ENCODE measurements around the gene CABLES1. TPM values are rescaled to one million over a fixed set of nuclear protein-coding genes. Genes with fewer than 3 reads are reported as not detected.

CABLES1 gene
- polyA plus RNA-seq, 1 of the 3 experiments (the other 2 are of a cell fraction), result 2.2 TPM

- DNase-seq, result no peak
- Histone ChIP-seq H3K9ac (no peak overlapping the region), H2AFZ (ENCODE audit: low read depth) (no peak overlapping the region), H3K9me2 (no peaks in the 10 kb centered on the region), H3K4me2 (no peak overlapping the region), H3K4me1 (ENCODE audit: control insufficient read depth in 1 of 2, insufficient read depth in 2 of 2, low read depth in 1 of 2, low read length in 1 of 2) (no peaks in the 10 kb centered on the region; a peak in 1 of 4 replicates), H3K27me3 (ENCODE audit: insufficient read depth) (no peaks in the 10 kb centered on the region), H3K27ac (ENCODE audit: low read depth in 2 of 2, low read length in 1 of 2) (no peak overlapping the region), H3F3A (replicated peaks; ENCODE audit: insufficient read depth) (no peaks in the 10 kb centered on the region), H3K4me3 (ENCODE audit: low read depth in 2 of 2, low read length in 1 of 2) (no peak overlapping the region), H3K36me3 (replicated peaks in 1 of 2; ENCODE audit: control insufficient read depth in 1 of 2, insufficient read depth in 2 of 2, low read length in 1 of 2) (peaks cover 0 to 8% of the 10 kb centered on the region in 2 experiments), H3K79me2 (ENCODE audit: insufficient read depth) (no peaks in the 10 kb centered on the region), H3K9me3 (no peaks in the 10 kb centered on the region), H4K20me1 (ENCODE audit: insufficient read depth) (no peaks in the 10 kb centered on the region)
- ChIA-PET CTCF (no interaction called here), POLR2A (no interaction called here)
- TF ChIP-seq USF2 (IDR thresholded peaks at IDR 0.05; ENCODE audit: borderline replicate concordance, low read depth, low read length) (no peak), GATA2 (CRISPR knock-in tag; IDR thresholded peaks at IDR 0.05) (no peak), RAD21 (IDR thresholded peaks at IDR 0.05; ENCODE audit: low read length) (no peak), RXRA (IDR thresholded peaks at IDR 0.05; ENCODE audit: borderline replicate concordance, low read depth) (no peak), JUND (IDR thresholded peaks at IDR 0.05) (no peak), YY1 (IDR thresholded peaks at IDR 0.05; ENCODE audit: low read depth) (no peak), PBX3 (IDR thresholded peaks at IDR 0.05) (no peak), POLR2AphosphoS5 (IDR thresholded peaks at IDR 0.05; ENCODE audit: low read depth, low read length) (no peak)
- 92% methylated on average over 7 of the region's 7 CpGs for whole genome bisulfite sequencing (ENCODE audit: low lambda C conversion rate)
Measured at GRCh38 chr18:23209796-23210195, 74.5 kb downstream of the CABLES1 start.

GRCh38 chr18:23210526-23210925, 75.2 kb downstream of the CABLES1 start:
- Histone ChIP-seq H3K9me3 (no peaks in the 10 kb centered on the region), H3K4me2 (no peak overlapping the region), H3K4me3 (ENCODE audit: low read depth in 2 of 2, low read length in 1 of 2) (no peak overlapping the region), H3K27me3 (ENCODE audit: insufficient read depth) (no peaks in the 10 kb centered on the region), H3F3A (replicated peaks; ENCODE audit: insufficient read depth) (no peaks in the 10 kb centered on the region), H4K20me1 (ENCODE audit: insufficient read depth) (no peaks in the 10 kb centered on the region), H2AFZ (ENCODE audit: low read depth) (no peak overlapping the region), H3K4me1 (ENCODE audit: control insufficient read depth in 1 of 2, insufficient read depth in 2 of 2, low read depth in 1 of 2, low read length in 1 of 2) (peaks cover 0 to 3% of the 10 kb centered on the region in 2 experiments; a peak in 1 of 4 replicates), H3K9me2 (no peaks in the 10 kb centered on the region), H3K36me3 (replicated peaks in 1 of 2; ENCODE audit: control insufficient read depth in 1 of 2, insufficient read depth in 2 of 2, low read length in 1 of 2) (peaks cover 0 to 8% of the 10 kb centered on the region in 2 experiments), H3K79me2 (ENCODE audit: insufficient read depth) (no peaks in the 10 kb centered on the region), H3K9ac (no peak overlapping the region), H3K27ac (ENCODE audit: low read depth in 2 of 2, low read length in 1 of 2) (no peak overlapping the region)
- DNase-seq, result no peak
- CTCF ChIA-PET, result interaction anchor here (1.5 kb wide), 1 partner anchor 79 kb away, joined by 3 read pairs; no protein-coding TSS in a partner anchor
- POLR2A ChIA-PET, result no interaction called here
- 88% methylated on average over 7 of the region's 7 CpGs for WGBS (ENCODE audit: low lambda C conversion rate)
- no peak for TF ChIP-seq EZH2phosphoT487 (IDR thresholded peaks at IDR 0.05; ENCODE audit: borderline replicate concordance, low read depth)
- no peak for TF ChIP-seq NRF1 (IDR thresholded peaks at IDR 0.05; ENCODE audit: low read depth, low read length)
- TF ChIP-seq TEAD4 (IDR thresholded peaks at IDR 0.05; ENCODE audit: borderline replicate concordance, insufficient read depth), result no peak
- TF ChIP-seq USF2 (IDR thresholded peaks at IDR 0.05; ENCODE audit: borderline replicate concordance, low read depth, low read length), result no peak
- TF ChIP-seq SIN3A (IDR thresholded peaks at IDR 0.05; ENCODE audit: borderline replicate concordance, low read depth, low read length), result no peak
- no peak for TF ChIP-seq FOXM1 (IDR thresholded peaks at IDR 0.05; ENCODE audit: low read depth)
- no peak for TF ChIP-seq RFX5 (IDR thresholded peaks at IDR 0.05; ENCODE audit: low read length)
- TF ChIP-seq MEF2A (IDR thresholded peaks at IDR 0.05; ENCODE audit: borderline replicate concordance, low read depth), result no peak
- TF ChIP-seq PBX3 (IDR thresholded peaks at IDR 0.05), result no peak
- TF ChIP-seq GABPA (IDR thresholded peaks at IDR 0.05; ENCODE audit: low read depth), result no peak
- no peak for TF ChIP-seq FOSL2 (IDR thresholded peaks at IDR 0.05; ENCODE audit: borderline replicate concordance, low read depth)
- TF ChIP-seq MXI1 (IDR thresholded peaks at IDR 0.05; ENCODE audit: low read depth, low read length), result no peak
- TF ChIP-seq MAX (IDR thresholded peaks at IDR 0.05; ENCODE audit: low read depth), result no peak
- TF ChIP-seq JUND (IDR thresholded peaks at IDR 0.05), result no peak
- TF ChIP-seq NFIC (IDR thresholded peaks at IDR 0.05; ENCODE audit: borderline replicate concordance), result no peak
- no peak for TF ChIP-seq TCF12 (IDR thresholded peaks at IDR 0.05)
- TF ChIP-seq ELF1 (IDR thresholded peaks at IDR 0.05), result no peak
- TF ChIP-seq ZBTB33 (IDR thresholded peaks at IDR 0.05; ENCODE audit: borderline replicate concordance, low read depth), result no peak
- no peak for TF ChIP-seq RXRA (IDR thresholded peaks at IDR 0.05; ENCODE audit: borderline replicate concordance, low read depth)
